Measurements from ENCODE around the gene ANXA1. TPM values are rescaled to one million over a fixed set of nuclear protein-coding genes. Genes with fewer than 3 reads are reported as not detected.
A peak's percentile ranks its signal among the peaks of the same experiment; 100 is the strongest.

The ANXA1 gene
- total RNA-seq, 1 experiment from 2014 or later, result 72.0 TPM

DNA sequence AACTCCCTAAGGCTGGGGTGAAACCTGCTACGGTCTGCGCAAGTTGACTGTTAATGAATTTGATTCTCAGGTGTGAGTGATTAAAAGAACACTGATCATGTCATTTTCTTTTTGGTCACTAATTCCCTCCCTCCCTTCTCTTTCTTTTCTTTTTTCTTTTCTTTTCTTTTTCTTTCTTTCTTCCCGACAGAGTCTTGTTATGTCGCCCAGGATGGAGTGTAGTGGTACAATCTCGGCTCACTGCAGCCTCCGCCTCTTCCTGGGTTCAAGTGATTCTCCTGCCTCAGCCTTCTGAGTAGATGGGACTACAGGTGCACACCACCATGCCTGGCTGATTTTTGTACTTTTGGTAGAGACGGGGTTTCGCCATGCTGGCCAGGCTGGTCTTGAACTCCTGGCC lies 2.6 kb downstream of the ANXA1 start:
- TF ChIP-seq POLR2AphosphoS5 (IDR thresholded peaks at IDR 0.05; ENCODE audit: low read depth, low read length) (no peak), SIN3A (IDR thresholded peaks at IDR 0.05; ENCODE audit: borderline replicate concordance, insufficient read depth, low read depth, low read length) (no peak), TCF7L2 (IDR thresholded peaks at IDR 0.05; ENCODE audit: low read depth, low read length) (no peak)
- TF ChIP-seq, protein P1, sequence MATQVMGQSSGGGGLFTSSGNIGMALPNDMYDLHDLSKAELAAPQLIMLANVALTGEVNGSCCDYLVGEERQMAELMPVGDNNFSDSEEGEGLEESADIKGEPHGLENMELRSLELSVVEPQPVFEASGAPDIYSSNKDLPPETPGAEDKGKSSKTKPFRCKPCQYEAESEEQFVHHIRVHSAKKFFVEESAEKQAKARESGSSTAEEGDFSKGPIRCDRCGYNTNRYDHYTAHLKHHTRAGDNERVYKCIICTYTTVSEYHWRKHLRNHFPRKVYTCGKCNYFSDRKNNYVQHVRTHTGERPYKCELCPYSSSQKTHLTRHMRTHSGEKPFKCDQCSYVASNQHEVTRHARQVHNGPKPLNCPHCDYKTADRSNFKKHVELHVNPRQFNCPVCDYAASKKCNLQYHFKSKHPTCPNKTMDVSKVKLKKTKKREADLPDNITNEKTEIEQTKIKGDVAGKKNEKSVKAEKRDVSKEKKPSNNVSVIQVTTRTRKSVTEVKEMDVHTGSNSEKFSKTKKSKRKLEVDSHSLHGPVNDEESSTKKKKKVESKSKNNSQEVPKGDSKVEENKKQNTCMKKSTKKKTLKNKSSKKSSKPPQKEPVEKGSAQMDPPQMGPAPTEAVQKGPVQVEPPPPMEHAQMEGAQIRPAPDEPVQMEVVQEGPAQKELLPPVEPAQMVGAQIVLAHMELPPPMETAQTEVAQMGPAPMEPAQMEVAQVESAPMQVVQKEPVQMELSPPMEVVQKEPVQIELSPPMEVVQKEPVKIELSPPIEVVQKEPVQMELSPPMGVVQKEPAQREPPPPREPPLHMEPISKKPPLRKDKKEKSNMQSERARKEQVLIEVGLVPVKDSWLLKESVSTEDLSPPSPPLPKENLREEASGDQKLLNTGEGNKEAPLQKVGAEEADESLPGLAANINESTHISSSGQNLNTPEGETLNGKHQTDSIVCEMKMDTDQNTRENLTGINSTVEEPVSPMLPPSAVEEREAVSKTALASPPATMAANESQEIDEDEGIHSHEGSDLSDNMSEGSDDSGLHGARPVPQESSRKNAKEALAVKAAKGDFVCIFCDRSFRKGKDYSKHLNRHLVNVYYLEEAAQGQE (IDR thresholded peaks at IDR 0.05; ENCODE audit: insufficient read depth in 1 of 2, low read depth in 2 of 2, low read length in 1 of 2), result no peak
- TF ChIP-seq, protein P2, sequence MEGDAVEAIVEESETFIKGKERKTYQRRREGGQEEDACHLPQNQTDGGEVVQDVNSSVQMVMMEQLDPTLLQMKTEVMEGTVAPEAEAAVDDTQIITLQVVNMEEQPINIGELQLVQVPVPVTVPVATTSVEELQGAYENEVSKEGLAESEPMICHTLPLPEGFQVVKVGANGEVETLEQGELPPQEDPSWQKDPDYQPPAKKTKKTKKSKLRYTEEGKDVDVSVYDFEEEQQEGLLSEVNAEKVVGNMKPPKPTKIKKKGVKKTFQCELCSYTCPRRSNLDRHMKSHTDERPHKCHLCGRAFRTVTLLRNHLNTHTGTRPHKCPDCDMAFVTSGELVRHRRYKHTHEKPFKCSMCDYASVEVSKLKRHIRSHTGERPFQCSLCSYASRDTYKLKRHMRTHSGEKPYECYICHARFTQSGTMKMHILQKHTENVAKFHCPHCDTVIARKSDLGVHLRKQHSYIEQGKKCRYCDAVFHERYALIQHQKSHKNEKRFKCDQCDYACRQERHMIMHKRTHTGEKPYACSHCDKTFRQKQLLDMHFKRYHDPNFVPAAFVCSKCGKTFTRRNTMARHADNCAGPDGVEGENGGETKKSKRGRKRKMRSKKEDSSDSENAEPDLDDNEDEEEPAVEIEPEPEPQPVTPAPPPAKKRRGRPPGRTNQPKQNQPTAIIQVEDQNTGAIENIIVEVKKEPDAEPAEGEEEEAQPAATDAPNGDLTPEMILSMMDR (IDR thresholded peaks at IDR 0.05), result no peak
- DNase-seq (ENCODE audit: low read depth, low spot score) (no peak), ATAC-seq (no peak)
- H3K4me1 ChIP-seq (ENCODE audit: control insufficient read depth, insufficient read depth, low read length), result peaks cover 35% of the 10 kb centered on the region
- H3K4me3 ChIP-seq (ENCODE audit: low read depth in 2 of 2, low read length in 2 of 2), result peak overlapping the region; percentile 56 to 82
- H3K9me3 ChIP-seq (ENCODE audit: control insufficient read depth, insufficient read depth, low read depth, low read length), result no peaks in the 10 kb centered on the region
- H3K36me3 ChIP-seq (ENCODE audit: control insufficient read depth, insufficient read depth, low read length), result peaks cover 6% of the 10 kb centered on the region
- ChIA-PET POLR2A (no interaction called here), CTCF (no interaction called here)
- in situ Hi-C loops (cut with HindIII; ENCODE audit: low pct_unique_long_range_greater_than_20kb, low sequenced_read_pairs), result no loop called here
- intact Hi-C loops (cut with micrococcal nuclease; ENCODE audit: unreplicated experiment), result loop anchor here (5.0 kb wide), 1 partner anchor 42 kb away; no protein-coding TSS in a partner anchor
- BruUV-seq (replicated peaks), result no TSS peak
- no peaks in the 10 kb centered on the region for H3K27me3 ChIP-seq (ENCODE audit: control insufficient read depth, insufficient read depth, low read length)
- peak overlapping the region; percentile 93 for H3K27ac ChIP-seq (ENCODE audit: low read length)

DNA sequence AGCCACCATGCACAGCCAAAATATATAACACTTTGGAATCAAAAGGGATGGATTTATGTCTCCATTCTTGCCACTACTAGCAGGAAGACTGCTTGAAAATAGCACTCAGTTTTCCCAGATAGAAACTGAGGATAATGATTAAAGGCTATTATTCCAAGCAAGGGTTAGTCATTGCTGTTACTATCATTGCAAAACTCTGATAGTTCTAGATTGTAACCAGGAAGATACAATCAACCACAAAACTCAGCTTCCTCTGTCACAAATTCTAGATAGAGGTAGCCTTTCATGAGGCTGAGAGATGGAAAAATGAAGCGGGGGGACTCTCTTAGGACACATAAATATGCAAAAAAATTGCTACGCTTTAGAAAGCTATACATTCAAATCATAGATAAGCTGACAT lies 3.1 kb downstream of the ANXA1 start:
- peak overlapping the region; percentile 56 to 82; a peak in 3 of 4 replicates for H3K4me3 ChIP-seq (ENCODE audit: low read depth in 2 of 2, low read length in 2 of 2)
- in situ Hi-C loops (cut with HindIII; ENCODE audit: low pct_unique_long_range_greater_than_20kb, low sequenced_read_pairs) (no loop called here), intact Hi-C loops (cut with micrococcal nuclease; ENCODE audit: unreplicated experiment) (loop anchor here (5.0 kb wide), 1 partner anchor 42 kb away; no protein-coding TSS in a partner anchor)
- CTCF ChIA-PET, result interaction anchor here (0.9 kb wide), 1 partner anchor 47 kb away, joined by 3 read pairs; no protein-coding TSS in a partner anchor
- POLR2A ChIA-PET, result interaction anchor here (0.6 kb wide), 1 partner anchor 17 kb away, joined by 3 read pairs; no protein-coding TSS in a partner anchor
- H3K36me3 ChIP-seq (ENCODE audit: control insufficient read depth, insufficient read depth, low read length), result peaks cover 8% of the 10 kb centered on the region
- BruUV-seq (replicated peaks), result no TSS peak
- ATAC-seq (no peak), DNase-seq (ENCODE audit: low read depth, low spot score) (no peak)
- H3K4me1 ChIP-seq (ENCODE audit: control insufficient read depth, insufficient read depth, low read length), result peaks cover 33% of the 10 kb centered on the region
- no peak for TF ChIP-seq SIN3A (IDR thresholded peaks at IDR 0.05; ENCODE audit: borderline replicate concordance, insufficient read depth, low read depth, low read length)
- TF ChIP-seq TCF7L2 (IDR thresholded peaks at IDR 0.05; ENCODE audit: low read depth, low read length), result no peak
- TF ChIP-seq, protein P2 (IDR thresholded peaks at IDR 0.05), result no peak
- TF ChIP-seq, protein P1 (IDR thresholded peaks at IDR 0.05; ENCODE audit: insufficient read depth in 1 of 2, low read depth in 2 of 2, low read length in 1 of 2), result no peak
- no peak for TF ChIP-seq POLR2AphosphoS5 (IDR thresholded peaks at IDR 0.05; ENCODE audit: low read depth, low read length)
- no peaks in the 10 kb centered on the region for H3K27me3 ChIP-seq (ENCODE audit: control insufficient read depth, insufficient read depth, low read length)
- H3K9me3 ChIP-seq (ENCODE audit: control insufficient read depth, insufficient read depth, low read depth, low read length), result no peaks in the 10 kb centered on the region
- peak overlapping the region; percentile 93 for H3K27ac ChIP-seq (ENCODE audit: low read length)

All from Panc1 (cell line).